OCI-LY1 (cell line): Measurements from ENCODE around the gene VPS29.
"Not testable (repeated sequence)": the region's sequence is repeated elsewhere in the genome, so short reads cannot be mapped to it uniquely, and the experiment has no call there.

Experiments used
- H2AFZ ChIP-seq: fragments of 200-600 bp; sonication (generic), shearing (Covaris generic); 2 replicates; pipeline ENCODE4 v1.6.0; 2014; ENCODE audit warnings: antibody characterized with exemption, mild to moderate bottlenecking, low read length
- H3F3A ChIP-seq: fragments of 200-600 bp; sonication (generic), shearing (Covaris generic); 2 replicates; pipeline ENCODE4 v1.6.0; 2014; ENCODE audit warnings: mild to moderate bottlenecking, antibody characterized with exemption, low read length, moderate library complexity; ENCODE audit not compliant: insufficient read depth
- H3K27ac ChIP-seq: fragments of 200-600 bp; sonication (generic); 2 replicates; pipeline ENCODE4 v1.5.1; 2014; ENCODE audit warnings: low read length, mixed run types, mild to moderate bottlenecking, low read depth; ENCODE audit not compliant: poor library complexity, severe bottlenecking
- H3K27me3 ChIP-seq: fragments of 200-600 bp; sonication (generic); 2 replicates; pipeline ENCODE4 v1.6.0; 2014; ENCODE audit warnings: antibody characterized with exemption, mild to moderate bottlenecking, low read length, moderate library complexity; ENCODE audit not compliant: insufficient read depth
- H3K36me3 ChIP-seq: fragments of 200-600 bp; sonication (generic); 2 replicates; pipeline ENCODE4 v1.6.1; 2014; ENCODE audit warnings: mild to moderate bottlenecking, antibody characterized with exemption, low read length, moderate library complexity, mixed read lengths; ENCODE audit not compliant: insufficient read depth
- H3K4me1 ChIP-seq: fragments of 200-600 bp; sonication (generic); 2 replicates; pipeline ENCODE4 v1.5.1; 2014; ENCODE audit warnings: mild to moderate bottlenecking, low read length, moderate library complexity; ENCODE audit not compliant: insufficient read depth, severe bottlenecking
- H3K4me2 ChIP-seq: fragments of 200-600 bp; sonication (generic), shearing (Covaris generic); 2 replicates; pipeline ENCODE4 v1.6.1; 2014; ENCODE audit warnings: low read length
- H3K4me3 ChIP-seq: fragments of 200-600 bp; sonication (generic); 2 replicates; pipeline ENCODE4 v1.5.1; 2014; ENCODE audit warnings: low read length, low read depth, mild to moderate bottlenecking, mixed read lengths; ENCODE audit not compliant: poor library complexity, severe bottlenecking
- H3K79me2 ChIP-seq: fragments of 200-600 bp; shearing (Covaris generic); 2 replicates; pipeline ENCODE4 v1.6.1; 2016; ENCODE audit warnings: mixed run types, low read length, mixed read lengths; ENCODE audit not compliant: insufficient read depth
- H3K9ac ChIP-seq: fragments of 200-600 bp; sonication (generic), shearing (Covaris generic); 2 replicates; pipeline ENCODE4 v1.6.1; 2014; ENCODE audit warnings: mild to moderate bottlenecking, low read length, mixed read lengths
- H3K9me2 ChIP-seq: fragments of 200-600 bp; sonication (generic), shearing (Covaris generic); 2 replicates; pipeline ENCODE4 v1.6.1; 2014; ENCODE audit warnings: low read depth, mild to moderate bottlenecking, low read length, mixed read lengths
- H3K9me3 ChIP-seq: fragments of 200-600 bp; shearing (Covaris generic); 2 replicates; pipeline ENCODE4 v1.6.1; 2014; ENCODE audit warnings: low read length, mixed read lengths
- H4K20me1 ChIP-seq: fragments of 200-600 bp; sonication (generic), shearing (Covaris generic); 2 replicates; pipeline ENCODE4 v1.6.0; 2016; ENCODE audit warnings: mild to moderate bottlenecking, low read length; ENCODE audit not compliant: insufficient read depth
- EZH2 ChIP-seq: fragments of 200-600 bp; sonication (generic), shearing (Covaris generic); IDR thresholded peaks from 2 replicates; pipeline ENCODE4 v1.8.0; 2017; ENCODE audit warnings: borderline replicate concordance, mixed run types, mild to moderate bottlenecking, antibody characterized with exemption, low read length, moderate library complexity, mixed read lengths
- TF ChIP-seq, protein P1 (sequence below): fragments of 200-600 bp; sonication (generic), shearing (Covaris generic); IDR thresholded peaks from 2 replicates; pipeline ENCODE4 v1.5.1; 2017; ENCODE audit warnings: mild to moderate bottlenecking, antibody characterized with exemption, low read length, moderate library complexity, mixed read lengths

VPS29 gene

DNA sequence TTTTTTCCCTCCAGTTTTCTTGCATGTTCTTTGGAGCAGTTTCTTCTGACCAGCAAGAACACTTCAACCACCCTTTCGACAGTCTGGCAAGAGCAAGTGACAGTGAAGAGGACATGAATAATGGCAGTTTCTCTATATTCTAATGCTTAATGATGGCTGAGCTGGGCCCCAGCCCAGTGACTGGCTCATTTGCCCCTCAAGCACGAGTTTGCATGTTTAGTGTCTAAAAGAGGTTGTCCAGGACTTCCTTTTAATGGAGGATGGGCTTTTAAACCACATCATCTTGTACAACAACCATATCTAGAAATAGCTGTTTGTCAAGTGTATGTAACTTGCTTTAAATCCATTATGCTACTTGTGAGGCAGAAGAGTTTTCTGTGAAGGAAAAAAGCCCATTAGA, 28.6 kb upstream of the VPS29 start:
- Histone ChIP-seq H3K9me3 (no peaks in the 10 kb centered on the region), H3K27me3 (no peaks in the 10 kb centered on the region), H3K4me3 (no peak overlapping the region), H3K4me1 (peaks cover 9% of the 10 kb centered on the region), H2AFZ (no peak overlapping the region), H3F3A (no peaks in the 10 kb centered on the region), H3K79me2 (no peaks in the 10 kb centered on the region), H3K9me2 (no peaks in the 10 kb centered on the region), H3K9ac (no peak overlapping the region), H3K4me2 (no peak overlapping the region), H3K36me3 (peaks cover 35% of the 10 kb centered on the region), H4K20me1 (no peaks in the 10 kb centered on the region), H3K27ac (no peak overlapping the region)
- TF ChIP-seq, protein P1, sequence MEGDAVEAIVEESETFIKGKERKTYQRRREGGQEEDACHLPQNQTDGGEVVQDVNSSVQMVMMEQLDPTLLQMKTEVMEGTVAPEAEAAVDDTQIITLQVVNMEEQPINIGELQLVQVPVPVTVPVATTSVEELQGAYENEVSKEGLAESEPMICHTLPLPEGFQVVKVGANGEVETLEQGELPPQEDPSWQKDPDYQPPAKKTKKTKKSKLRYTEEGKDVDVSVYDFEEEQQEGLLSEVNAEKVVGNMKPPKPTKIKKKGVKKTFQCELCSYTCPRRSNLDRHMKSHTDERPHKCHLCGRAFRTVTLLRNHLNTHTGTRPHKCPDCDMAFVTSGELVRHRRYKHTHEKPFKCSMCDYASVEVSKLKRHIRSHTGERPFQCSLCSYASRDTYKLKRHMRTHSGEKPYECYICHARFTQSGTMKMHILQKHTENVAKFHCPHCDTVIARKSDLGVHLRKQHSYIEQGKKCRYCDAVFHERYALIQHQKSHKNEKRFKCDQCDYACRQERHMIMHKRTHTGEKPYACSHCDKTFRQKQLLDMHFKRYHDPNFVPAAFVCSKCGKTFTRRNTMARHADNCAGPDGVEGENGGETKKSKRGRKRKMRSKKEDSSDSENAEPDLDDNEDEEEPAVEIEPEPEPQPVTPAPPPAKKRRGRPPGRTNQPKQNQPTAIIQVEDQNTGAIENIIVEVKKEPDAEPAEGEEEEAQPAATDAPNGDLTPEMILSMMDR = no peak
- no peak for TF ChIP-seq EZH2

DNA sequence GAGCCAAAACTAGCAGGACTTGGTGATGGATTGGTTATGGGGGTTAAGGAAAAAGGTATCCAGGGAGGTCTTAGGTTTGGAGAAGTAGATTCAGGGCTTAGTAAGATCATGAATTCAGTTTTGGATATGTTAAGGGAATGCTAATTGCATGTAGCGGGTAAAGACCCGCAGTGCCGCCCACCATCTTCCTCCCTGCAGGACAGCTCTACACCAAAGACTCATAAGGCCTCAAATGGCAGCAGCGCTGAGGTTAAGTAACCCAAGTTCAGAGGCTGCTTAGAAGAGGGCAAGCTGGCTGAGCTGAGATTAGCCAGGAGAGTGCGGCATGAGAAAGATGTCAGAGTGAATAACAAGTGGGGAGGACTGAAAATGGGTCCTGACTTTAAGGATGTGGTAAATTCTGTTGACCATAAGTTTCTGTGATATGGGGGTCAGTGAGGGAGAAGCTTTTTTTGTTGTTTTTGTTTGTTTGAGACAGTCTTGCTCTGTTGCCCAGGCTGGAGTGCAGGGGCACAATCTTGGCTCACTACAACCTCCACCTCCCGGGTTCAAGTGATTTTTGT, 26.4 kb upstream of the VPS29 start:
- no peak overlapping the region for H3K9ac ChIP-seq
- no peak overlapping the region for H3K4me2 ChIP-seq
- no peak overlapping the region for H3K4me3 ChIP-seq
- no peaks in the 10 kb centered on the region for H3K79me2 ChIP-seq
- H3K9me3 ChIP-seq = no peaks in the 10 kb centered on the region
- H2AFZ ChIP-seq = no peak overlapping the region
- no peaks in the 10 kb centered on the region for H3F3A ChIP-seq
- H3K36me3 ChIP-seq = peaks cover 22% of the 10 kb centered on the region
- no peaks in the 10 kb centered on the region for H3K9me2 ChIP-seq
- H3K27me3 ChIP-seq = no peaks in the 10 kb centered on the region
- TF ChIP-seq EZH2 = no peak
- TF ChIP-seq, protein P1 = no peak
- H3K27ac ChIP-seq = no peak overlapping the region
- no peaks in the 10 kb centered on the region for H4K20me1 ChIP-seq
- H3K4me1 ChIP-seq = peaks cover 9% of the 10 kb centered on the region

DNA sequence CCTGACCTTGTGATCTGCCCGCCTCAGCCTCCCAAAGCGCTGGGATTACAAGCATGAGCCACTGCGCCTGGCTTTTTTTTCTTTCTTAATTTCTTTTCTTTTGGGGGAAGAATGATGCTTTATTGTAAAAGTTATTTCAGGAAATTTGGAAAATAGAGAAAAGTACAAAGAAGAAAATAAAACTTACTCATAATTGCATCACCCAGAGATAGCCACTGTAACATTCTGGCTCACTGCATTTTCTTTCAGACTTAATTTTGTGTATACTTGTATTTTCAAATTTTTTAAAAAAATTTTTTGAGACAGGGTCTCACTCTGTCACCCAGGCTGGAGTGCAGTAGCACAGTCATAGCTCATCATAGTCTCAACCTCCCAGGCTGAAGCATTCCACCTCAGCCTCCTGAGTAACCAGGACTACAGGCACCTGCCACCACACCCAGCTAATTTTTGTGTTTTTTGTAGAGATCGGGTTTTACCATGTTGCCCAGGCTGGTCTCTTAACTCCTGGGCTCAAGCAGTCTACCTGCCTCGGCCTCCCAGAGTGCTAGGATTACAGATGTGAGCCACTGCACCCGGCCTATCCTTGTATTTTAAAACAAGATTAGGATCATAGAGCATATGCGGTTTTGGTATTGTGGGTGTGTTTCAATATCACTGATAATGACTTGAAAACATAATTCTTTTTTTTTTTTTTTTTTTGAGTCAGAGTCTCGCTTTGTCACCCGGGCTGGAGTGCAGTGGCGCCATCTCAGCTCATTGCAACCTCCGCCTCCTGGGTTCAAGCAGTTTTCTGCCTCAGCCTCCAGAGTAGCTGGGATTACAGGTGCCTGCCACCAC, 19.2 kb upstream of the VPS29 start:
- not testable (repeated sequence) for H3K4me3 ChIP-seq, H3K27me3 ChIP-seq, H3K36me3 ChIP-seq, H3F3A ChIP-seq, H3K9ac ChIP-seq, H3K4me2 ChIP-seq, H3K79me2 ChIP-seq, H3K4me1 ChIP-seq, H4K20me1 ChIP-seq, H2AFZ ChIP-seq, H3K27ac ChIP-seq, H3K9me3 ChIP-seq, H3K9me2 ChIP-seq

DNA sequence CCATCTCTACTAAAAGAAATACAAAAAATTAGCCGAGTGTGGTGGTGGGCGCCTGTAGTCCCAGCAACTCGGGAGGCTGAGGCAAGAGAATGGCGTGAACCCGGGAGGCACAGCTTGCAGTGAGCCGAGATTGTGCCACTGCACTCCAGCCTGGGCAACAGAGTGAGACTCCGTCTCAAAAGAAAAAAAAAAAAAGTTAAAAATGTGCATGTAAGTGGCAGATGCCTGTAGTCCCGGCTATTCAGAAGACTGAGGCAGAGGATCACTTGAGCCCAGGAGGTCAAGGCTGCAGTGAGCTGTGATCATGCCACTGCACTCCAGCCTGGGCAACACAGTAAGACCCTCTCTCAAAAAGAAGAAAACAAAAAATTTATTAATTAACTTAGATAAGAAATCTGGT, 16.1 kb upstream of the VPS29 start:
- not testable (repeated sequence) for H3K79me2 ChIP-seq, H2AFZ ChIP-seq, H3K4me3 ChIP-seq, H3F3A ChIP-seq, H3K27ac ChIP-seq, H3K9me3 ChIP-seq, H3K27me3 ChIP-seq, H3K9me2 ChIP-seq, H3K36me3 ChIP-seq, H3K4me2 ChIP-seq, H3K9ac ChIP-seq, H3K4me1 ChIP-seq, H4K20me1 ChIP-seq
